COLO668 (cell line): Measurements from ENCODE around the gene ADAM17.

Experiments
- DNase-seq: peaks from one replicate; lab custom pipeline; 2025; ENCODE audit not compliant: unreplicated experiment; lab: John Stamatoyannopoulos, UW

ADAM17 gene

GRCh38 chr2:9473308-9473984, 82.2 kb downstream of the ADAM17 start:
- peak; percentile 75 for DNase-seq

- no peak for DNase-seq
These were observed 83.1 kb downstream of the ADAM17 start for GRCh38 chr2:9472511-9472910.

GRCh38 chr2:9471206-9471605, 84.4 kb downstream of the ADAM17 start:
- no peak for DNase-seq

DNA sequence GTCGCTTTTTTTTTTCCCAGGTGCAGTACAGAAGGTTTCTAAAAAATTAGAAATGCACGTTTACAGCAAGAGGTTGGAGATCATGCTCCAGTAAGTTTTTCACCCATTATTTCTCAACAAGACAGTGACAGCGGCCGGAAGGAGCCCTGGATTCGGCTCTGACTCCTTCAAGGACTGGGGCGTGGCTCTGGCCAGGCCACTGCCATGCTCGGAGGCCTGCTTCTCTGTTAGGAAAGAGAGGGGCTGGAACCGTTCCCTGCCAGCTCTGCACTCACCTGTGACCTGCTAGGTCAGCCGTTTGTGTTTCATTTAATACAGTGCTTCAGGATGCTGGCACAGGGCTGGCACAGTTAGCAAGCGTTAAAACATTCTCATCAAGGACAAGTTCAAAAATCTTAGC, 87.9 kb downstream of the ADAM17 start:
- DNase-seq = no peak

GRCh38 chr2:9466147-9466683, 89.4 kb downstream of the ADAM17 start:
- DNase-seq = no peak

DNA sequence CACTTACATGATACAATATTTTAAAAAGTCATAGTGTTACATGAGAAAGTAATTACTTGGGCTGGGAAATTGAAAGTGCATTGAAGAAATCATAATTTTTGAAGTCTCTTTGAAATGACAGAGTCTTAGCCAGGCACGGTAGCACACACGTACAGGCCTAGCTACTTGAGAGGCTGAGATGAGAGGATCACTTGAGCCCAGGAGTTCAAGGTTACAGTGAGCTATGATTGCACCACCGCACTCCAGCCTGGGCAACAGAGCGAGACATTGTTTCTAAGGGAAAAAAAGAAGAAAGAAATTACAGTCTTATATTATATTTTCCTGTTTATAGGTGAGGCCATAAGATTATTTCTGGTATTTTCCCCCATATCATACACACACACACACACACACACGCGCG, 90.5 kb downstream of the ADAM17 start:
- no peak for DNase-seq

DNA sequence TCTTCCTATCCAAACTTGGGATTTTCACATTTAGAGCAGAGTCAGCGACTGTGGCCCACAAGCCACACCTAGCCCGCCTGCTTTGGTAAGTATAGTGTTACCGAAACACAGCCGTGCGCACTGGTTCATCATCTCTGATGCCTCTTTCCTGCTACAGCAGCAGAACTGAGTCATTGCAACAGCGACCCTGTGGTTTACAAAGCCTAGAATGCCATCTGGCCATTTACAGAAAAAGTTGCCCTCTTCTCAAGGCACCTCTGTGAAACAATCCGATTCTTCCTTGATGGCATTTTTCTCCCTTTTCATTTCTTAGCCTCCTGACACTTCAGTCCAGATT, 92.0 kb downstream of the ADAM17 start:
- peak; percentile 13 for DNase-seq

GRCh38 chr2:9462886-9463697, 92.5 kb downstream of the ADAM17 start:
- DNase-seq = peak; percentile 22

DNA sequence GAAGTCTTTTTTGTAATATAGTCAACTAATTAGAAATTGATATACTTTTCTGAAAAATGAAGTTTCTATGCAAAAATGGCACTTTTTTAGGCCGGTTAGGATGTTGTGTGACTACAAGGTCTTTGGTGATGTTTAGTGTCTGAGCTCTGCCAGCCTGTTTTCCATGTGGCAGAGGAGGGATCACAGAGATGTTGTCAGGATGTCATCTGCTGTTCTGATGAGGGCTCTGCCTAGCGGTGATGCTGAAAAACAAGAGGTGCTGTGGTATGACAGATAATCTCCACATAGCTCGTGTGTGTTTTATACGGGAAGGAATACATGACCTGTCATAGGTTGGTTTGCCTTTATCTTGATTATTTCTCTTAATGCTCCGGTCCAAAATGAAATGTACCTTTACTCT, 93.3 kb downstream of the ADAM17 start:
- peak; percentile 5 for DNase-seq

GRCh38 chr2:9461079-9461478, 94.6 kb downstream of the ADAM17 start:
- no peak for DNase-seq

DNA sequence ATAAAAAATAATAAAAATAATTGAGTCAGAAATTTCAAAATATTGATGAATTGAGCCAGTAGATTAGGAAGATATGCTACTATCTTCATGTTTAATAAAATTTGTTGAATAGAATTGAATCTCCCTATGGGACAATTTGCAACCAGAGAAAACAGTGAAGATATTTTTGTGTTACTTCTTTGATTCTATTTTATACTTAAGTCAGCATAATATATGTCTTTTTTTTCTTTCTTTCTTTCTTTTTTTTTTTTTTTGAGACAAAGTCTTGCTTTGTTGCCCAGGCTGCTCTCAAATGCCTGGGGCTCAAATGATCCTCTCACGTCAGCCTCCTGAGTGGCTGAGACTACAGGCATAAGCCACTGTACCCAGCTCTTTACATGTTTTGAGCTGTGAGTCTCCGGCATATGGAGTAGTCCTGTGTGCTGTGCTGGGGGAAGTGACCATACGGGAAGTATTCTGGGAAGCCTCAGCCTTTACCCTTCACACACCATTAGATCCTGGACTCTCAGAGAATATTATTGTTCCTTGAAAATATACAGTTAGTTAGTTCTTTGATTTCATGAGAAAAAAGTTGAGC, 95.1 kb downstream of the ADAM17 start:
- DNase-seq = no peak

DNA sequence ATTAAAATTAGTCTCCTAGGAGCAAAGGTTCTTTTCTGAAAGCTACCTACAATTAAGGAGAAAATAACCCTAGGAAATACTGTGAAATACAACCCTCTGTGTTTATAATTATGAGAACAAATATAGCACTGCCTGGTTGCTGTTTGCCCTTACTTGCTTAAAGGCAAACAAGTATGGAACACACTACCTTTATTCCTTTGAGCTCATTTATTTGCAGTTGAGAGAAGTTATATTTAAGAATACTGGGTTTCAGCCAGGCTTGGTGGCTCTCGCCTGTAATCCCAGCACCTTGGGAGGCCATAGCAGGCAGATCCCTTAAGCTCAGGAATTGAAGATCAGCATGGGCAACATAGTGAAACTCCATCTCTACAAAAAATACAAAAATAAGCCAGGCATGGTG, 104.4 kb downstream of the ADAM17 start:
- DNase-seq = no peak

- no peak for DNase-seq
These were observed 110.5 kb downstream of the ADAM17 start for GRCh38 chr2:9445089-9445488.

- no peak for DNase-seq
These were observed 112.1 kb downstream of the ADAM17 start for GRCh38 chr2:9443526-9443925.

GRCh38 chr2:9441556-9441955, 114.1 kb downstream of the ADAM17 start:
- no peak for DNase-seq

GRCh38 chr2:9440058-9440727, 115.4 kb downstream of the ADAM17 start:
- DNase-seq = no peak

DNA sequence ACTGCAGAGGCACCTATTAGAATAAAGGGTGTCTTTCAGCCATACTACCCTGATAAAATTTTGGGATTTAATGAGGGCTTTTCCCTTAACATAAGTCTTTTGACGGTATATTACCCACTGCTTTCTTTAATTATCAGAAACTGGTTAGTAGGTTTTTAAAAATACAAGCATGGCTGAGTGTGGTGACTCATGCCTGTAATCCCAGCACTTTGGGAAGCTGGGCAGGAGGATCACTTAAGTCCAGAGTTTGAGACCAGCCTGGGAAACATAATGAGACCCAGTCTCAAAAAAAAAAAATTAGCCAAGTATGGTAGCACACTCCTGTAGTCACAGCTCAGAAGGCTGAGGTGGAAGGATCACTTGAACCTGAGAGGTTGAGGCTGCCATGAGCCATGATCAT, 116.1 kb downstream of the ADAM17 start:
- DNase-seq = no peak
